GM23338 (cell line): ENCODE measurements around the gene PIAS1.

ENCODE experiments used
- CREB1 ChIP-seq: fragments of 250-450 bp; sonication (Bioruptor Pico); IDR thresholded peaks from 2 replicates; pipeline ENCODE4 v1.5.0; 2020; ENCODE audit warnings: low read depth, mild to moderate bottlenecking, moderate library complexity
- EZH2 ChIP-seq: fragments of 200-600 bp; sonication (generic); IDR thresholded peaks from one replicate; pipeline ENCODE4 v1.8.0; 2017; ENCODE audit warnings: antibody characterized with exemption, mild to moderate bottlenecking, low read depth; ENCODE audit not compliant: unreplicated experiment
- EZH2phosphoT487 ChIP-seq: fragments of 200-600 bp; sonication (generic); IDR thresholded peaks from one replicate; pipeline ENCODE4 v1.8.1; 2018; ENCODE audit warnings: antibody characterized with exemption; ENCODE audit not compliant: unreplicated experiment
- JUNB ChIP-seq: IDR thresholded peaks from one replicate; pipeline ENCODE4 v1.6.1; 2016; ENCODE audit warnings: antibody characterized with exemption; ENCODE audit not compliant: unreplicated experiment
- POLR2AphosphoS5 ChIP-seq: IDR thresholded peaks from 2 replicates; pipeline ENCODE4 v1.6.1; 2016; ENCODE audit warnings: antibody characterized with exemption, low read depth
- REST ChIP-seq: IDR thresholded peaks from one replicate; pipeline ENCODE4 v1.6.1; 2018; ENCODE audit warnings: antibody characterized with exemption; ENCODE audit not compliant: unreplicated experiment
- ZNF331 ChIP-seq: fragments of 250-450 bp; sonication (Bioruptor Pico); IDR thresholded peaks from 2 replicates; pipeline ENCODE4 v1.5.0; 2020; ENCODE audit warnings: low read depth, mild to moderate bottlenecking, moderate library complexity
- TF ChIP-seq, protein P1 (sequence below), 2 experiments: fragments of 200-600 bp in 1 of 2; sonication (generic) in 1 of 2; conservative IDR thresholded peaks; 2 replicates each; pipeline versions ENCODE4 v1.5.1 to v1.6.1; 2016 to 2017; ENCODE audit warnings: antibody characterized with exemption in 2 of 2, low read depth in 2 of 2, mild to moderate bottlenecking in 2 of 2, moderate library complexity in 1 of 2
- TF ChIP-seq, protein P2 (sequence below): fragments of 250-450 bp; sonication (Bioruptor Pico); IDR thresholded peaks from 2 replicates; pipeline ENCODE4 v1.5.0; 2020; ENCODE audit warnings: mild to moderate bottlenecking, moderate library complexity

- TF ChIP-seq POLR2AphosphoS5: no peak
- TF ChIP-seq, protein P1, sequence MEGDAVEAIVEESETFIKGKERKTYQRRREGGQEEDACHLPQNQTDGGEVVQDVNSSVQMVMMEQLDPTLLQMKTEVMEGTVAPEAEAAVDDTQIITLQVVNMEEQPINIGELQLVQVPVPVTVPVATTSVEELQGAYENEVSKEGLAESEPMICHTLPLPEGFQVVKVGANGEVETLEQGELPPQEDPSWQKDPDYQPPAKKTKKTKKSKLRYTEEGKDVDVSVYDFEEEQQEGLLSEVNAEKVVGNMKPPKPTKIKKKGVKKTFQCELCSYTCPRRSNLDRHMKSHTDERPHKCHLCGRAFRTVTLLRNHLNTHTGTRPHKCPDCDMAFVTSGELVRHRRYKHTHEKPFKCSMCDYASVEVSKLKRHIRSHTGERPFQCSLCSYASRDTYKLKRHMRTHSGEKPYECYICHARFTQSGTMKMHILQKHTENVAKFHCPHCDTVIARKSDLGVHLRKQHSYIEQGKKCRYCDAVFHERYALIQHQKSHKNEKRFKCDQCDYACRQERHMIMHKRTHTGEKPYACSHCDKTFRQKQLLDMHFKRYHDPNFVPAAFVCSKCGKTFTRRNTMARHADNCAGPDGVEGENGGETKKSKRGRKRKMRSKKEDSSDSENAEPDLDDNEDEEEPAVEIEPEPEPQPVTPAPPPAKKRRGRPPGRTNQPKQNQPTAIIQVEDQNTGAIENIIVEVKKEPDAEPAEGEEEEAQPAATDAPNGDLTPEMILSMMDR (conservative IDR thresholded peaks at IDR 0.05; ENCODE audit: low read depth in 2 of 2): no peak
- TF ChIP-seq EZH2: no peak
- no peak for TF ChIP-seq JUNB
- no peak for TF ChIP-seq REST
- no peak for TF ChIP-seq CREB1 (CRISPR knock-in tag)
- TF ChIP-seq ZNF331 (CRISPR knock-in tag): no peak
- no peak for TF ChIP-seq EZH2phosphoT487
- TF ChIP-seq, protein P2, sequence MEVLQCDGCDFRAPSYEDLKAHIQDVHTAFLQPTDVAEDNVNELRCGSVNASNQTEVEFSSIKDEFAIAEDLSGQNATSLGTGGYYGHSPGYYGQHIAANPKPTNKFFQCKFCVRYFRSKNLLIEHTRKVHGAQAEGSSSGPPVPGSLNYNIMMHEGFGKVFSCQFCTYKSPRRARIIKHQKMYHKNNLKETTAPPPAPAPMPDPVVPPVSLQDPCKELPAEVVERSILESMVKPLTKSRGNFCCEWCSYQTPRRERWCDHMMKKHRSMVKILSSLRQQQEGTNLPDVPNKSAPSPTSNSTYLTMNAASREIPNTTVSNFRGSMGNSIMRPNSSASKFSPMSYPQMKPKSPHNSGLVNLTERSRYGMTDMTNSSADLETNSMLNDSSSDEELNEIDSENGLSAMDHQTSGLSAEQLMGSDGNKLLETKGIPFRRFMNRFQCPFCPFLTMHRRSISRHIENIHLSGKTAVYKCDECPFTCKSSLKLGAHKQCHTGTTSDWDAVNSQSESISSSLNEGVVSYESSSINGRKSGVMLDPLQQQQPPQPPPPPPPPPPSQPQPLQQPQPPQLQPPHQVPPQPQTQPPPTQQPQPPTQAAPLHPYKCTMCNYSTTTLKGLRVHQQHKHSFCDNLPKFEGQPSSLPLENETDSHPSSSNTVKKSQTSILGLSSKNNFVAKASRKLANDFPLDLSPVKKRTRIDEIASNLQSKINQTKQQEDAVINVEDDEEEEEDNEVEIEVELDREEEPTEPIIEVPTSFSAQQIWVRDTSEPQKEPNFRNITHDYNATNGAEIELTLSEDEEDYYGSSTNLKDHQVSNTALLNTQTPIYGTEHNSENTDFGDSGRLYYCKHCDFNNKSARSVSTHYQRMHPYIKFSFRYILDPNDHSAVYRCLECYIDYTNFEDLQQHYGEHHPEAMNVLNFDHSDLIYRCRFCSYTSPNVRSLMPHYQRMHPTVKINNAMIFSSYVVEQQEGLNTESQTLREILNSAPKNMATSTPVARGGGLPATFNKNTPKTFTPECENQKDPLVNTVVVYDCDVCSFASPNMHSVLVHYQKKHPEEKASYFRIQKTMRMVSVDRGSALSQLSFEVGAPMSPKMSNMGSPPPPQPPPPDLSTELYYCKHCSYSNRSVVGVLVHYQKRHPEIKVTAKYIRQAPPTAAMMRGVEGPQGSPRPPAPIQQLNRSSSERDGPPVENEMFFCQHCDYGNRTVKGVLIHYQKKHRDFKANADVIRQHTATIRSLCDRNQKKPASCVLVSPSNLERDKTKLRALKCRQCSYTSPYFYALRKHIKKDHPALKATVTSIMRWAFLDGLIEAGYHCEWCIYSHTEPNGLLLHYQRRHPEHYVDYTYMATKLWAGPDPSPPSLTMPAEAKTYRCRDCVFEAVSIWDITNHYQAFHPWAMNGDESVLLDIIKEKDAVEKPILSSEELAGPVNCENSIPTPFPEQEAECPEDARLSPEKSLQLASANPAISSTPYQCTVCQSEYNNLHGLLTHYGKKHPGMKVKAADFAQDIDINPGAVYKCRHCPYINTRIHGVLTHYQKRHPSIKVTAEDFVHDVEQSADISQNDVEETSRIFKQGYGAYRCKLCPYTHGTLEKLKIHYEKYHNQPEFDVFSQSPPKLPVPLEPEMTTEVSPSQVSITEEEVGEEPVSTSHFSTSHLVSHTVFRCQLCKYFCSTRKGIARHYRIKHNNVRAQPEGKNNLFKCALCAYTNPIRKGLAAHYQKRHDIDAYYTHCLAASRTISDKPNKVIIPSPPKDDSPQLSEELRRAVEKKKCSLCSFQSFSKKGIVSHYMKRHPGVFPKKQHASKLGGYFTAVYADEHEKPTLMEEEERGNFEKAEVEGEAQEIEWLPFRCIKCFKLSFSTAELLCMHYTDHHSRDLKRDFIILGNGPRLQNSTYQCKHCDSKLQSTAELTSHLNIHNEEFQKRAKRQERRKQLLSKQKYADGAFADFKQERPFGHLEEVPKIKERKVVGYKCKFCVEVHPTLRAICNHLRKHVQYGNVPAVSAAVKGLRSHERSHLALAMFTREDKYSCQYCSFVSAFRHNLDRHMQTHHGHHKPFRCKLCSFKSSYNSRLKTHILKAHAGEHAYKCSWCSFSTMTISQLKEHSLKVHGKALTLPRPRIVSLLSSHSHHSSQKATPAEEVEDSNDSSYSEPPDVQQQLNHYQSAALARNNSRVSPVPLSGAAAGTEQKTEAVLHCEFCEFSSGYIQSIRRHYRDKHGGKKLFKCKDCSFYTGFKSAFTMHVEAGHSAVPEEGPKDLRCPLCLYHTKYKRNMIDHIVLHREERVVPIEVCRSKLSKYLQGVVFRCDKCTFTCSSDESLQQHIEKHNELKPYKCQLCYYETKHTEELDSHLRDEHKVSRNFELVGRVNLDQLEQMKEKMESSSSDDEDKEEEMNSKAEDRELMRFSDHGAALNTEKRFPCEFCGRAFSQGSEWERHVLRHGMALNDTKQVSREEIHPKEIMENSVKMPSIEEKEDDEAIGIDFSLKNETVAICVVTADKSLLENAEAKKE (CRISPR knock-in tag): no peak
Observed at GRCh38 chr15:68239025-68239424, 184.9 kb downstream of the PIAS1 start.
